Endodermal cell (in vitro differentiated cells): ENCODE measurements around the gene NKRF. TPM values are rescaled to one million over a fixed set of nuclear protein-coding genes. Genes with fewer than 3 reads are reported as not detected.

Experiments used
- DNase-seq: peaks from one replicate; pipeline ENCODE4 v3.0.0-alpha.2; 2017
- H3K27ac ChIP-seq: 2 replicates; pipeline ENCODE4 v1.5.1; 2013; ENCODE audit warnings: mild to moderate bottlenecking, low read depth, low read length, moderate library complexity
- H3K27me3 ChIP-seq: 2 replicates; pipeline ENCODE4 v1.6.1; 2013; ENCODE audit warnings: mild to moderate bottlenecking, low read length, moderate library complexity; ENCODE audit not compliant: insufficient read depth, control insufficient read depth, poor library complexity, severe bottlenecking
- H3K36me3 ChIP-seq: 2 replicates; pipeline ENCODE4 v1.7.0; 2013; ENCODE audit warnings: mild to moderate bottlenecking, low read length, moderate library complexity; ENCODE audit not compliant: control insufficient read depth, insufficient read depth
- H3K4me1 ChIP-seq: one replicate; pipeline ENCODE4 v1.7.0; 2013; ENCODE audit warnings: low read length; ENCODE audit not compliant: control insufficient read depth, insufficient read depth
- H3K4me3 ChIP-seq: 2 replicates; pipeline ENCODE4 v1.5.1; 2013; ENCODE audit warnings: mild to moderate bottlenecking, low read length, moderate library complexity
- H3K9ac ChIP-seq: 2 replicates; pipeline ENCODE4 v1.6.1; 2013; ENCODE audit warnings: mild to moderate bottlenecking, low read length, moderate library complexity; ENCODE audit not compliant: poor library complexity, severe bottlenecking; ENCODE audit errors: extremely low read depth
- H3K9me3 ChIP-seq: 2 replicates; pipeline ENCODE4 v1.6.1; 2013; ENCODE audit warnings: mild to moderate bottlenecking, low read length, moderate library complexity; ENCODE audit not compliant: control insufficient read depth
- H3K27ac Mint-ChIP-seq: 2 replicates; pipeline ENCODE4 v1.8.0; 2020; ENCODE audit warnings: mixed read lengths
- H3K27me3 Mint-ChIP-seq: 2 replicates; pipeline ENCODE4 v1.8.0; 2021; ENCODE audit warnings: mild to moderate bottlenecking, mixed read lengths; ENCODE audit not compliant: insufficient read depth
- H3K36me3 Mint-ChIP-seq: 2 replicates; pipeline ENCODE4 v1.8.0; 2020; ENCODE audit warnings: low read depth, mixed read lengths
- H3K4me1 Mint-ChIP-seq: 2 replicates; pipeline ENCODE4 v1.8.0; 2020; ENCODE audit warnings: mixed read lengths
- H3K4me3 Mint-ChIP-seq: 2 replicates; pipeline ENCODE4 v1.8.0; 2020; ENCODE audit warnings: mild to moderate bottlenecking, moderate library complexity, mixed read lengths
- H3K9me3 Mint-ChIP-seq: 2 replicates; pipeline ENCODE4 v1.8.0; 2020; ENCODE audit warnings: mild to moderate bottlenecking, mixed read lengths
- CTCF ChIP-seq: fragments of 200-600 bp; sonication (generic); conservative IDR thresholded peaks from 2 replicates; pipeline ENCODE4 v1.5.0; 2021; ENCODE audit warnings: antibody characterized with exemption, mild to moderate bottlenecking
- WGBS, 2 experiments: methylation state at CpG; one replicate each; pipeline versions ENCODE4 v1.1.5 to v1.1.7; 2013; ENCODE audit warnings: missing lambda C conversion rate in 2 of 2, mixed read lengths in 1 of 2; ENCODE audit not compliant: insufficient coverage in 1 of 2, insufficient read length in 1 of 2; 5-methylcytosine and 5-hydroxymethylcytosine counted together
- total RNA-seq, 2 donors: library from RNA; stranded (reverse); fragmentation: NEBNext Ultra II Directional in 1 of 2; extraction: Animal tissue kit (Norgen Biotek cat#: 25700) in 1 of 2; gene quantifications; 2 replicates in 1 of 2; 3 replicates in 1 of 2; pipeline ENCODE4 v1.2.1, GENCODE V29; 2021

NKRF gene
- total RNA-seq, 2 donors from 2014 or later, result 14.3 to 15.8 TPM

DNA sequence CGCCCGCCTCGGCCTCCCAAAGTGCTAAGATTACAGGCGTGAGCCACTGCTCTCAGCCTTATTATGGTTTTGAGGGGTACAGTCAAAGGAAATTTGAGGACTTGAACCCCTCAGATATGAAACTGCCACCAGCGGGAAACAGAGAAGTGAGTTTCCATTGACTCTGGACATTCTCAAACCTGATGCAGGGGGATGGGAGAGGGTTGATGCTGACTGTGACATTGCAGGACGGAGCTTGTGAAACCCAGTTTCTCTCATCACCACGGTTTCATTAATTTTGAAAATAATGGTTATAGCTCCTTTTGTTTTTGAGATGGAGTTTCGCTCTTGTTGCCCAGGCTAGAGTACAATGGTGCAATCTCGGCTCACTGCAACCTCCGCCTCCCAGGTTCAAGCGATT lies 18.2 kb upstream of the NKRF start:
- no peak overlapping the region for H3K4me3 ChIP-seq
- TF ChIP-seq CTCF, result no peak
- H3K27me3 ChIP-seq, result no peaks in the 10 kb centered on the region
- no peaks in the 10 kb centered on the region for H3K36me3 ChIP-seq
- no peak overlapping the region for H3K9ac ChIP-seq
- H3K4me1 ChIP-seq, result no peaks in the 10 kb centered on the region
- Mint-ChIP-seq H3K4me3 (no peak overlapping the region), H3K4me1 (no peaks in the 10 kb centered on the region), H3K27me3 (no peaks in the 10 kb centered on the region), H3K36me3 (no peaks in the 10 kb centered on the region), H3K9me3 (peaks cover 57% of the 10 kb centered on the region), H3K27ac (no peak overlapping the region)
- no peak overlapping the region for H3K27ac ChIP-seq
- no peak for DNase-seq
- H3K9me3 ChIP-seq, result no peaks in the 10 kb centered on the region
- WGBS, 2 experiments, result 98 to 100% methylated on average over 5 to 11 of the region's 11 CpGs

GRCh38 chrX:119622356-119623232 lies 16.4 kb upstream of the NKRF start:
- Histone ChIP-seq H3K36me3 (no peaks in the 10 kb centered on the region), H3K27me3 (no peaks in the 10 kb centered on the region), H3K9me3 (no peaks in the 10 kb centered on the region), H3K27ac (no peak overlapping the region), H3K4me1 (no peaks in the 10 kb centered on the region), H3K9ac (no peak overlapping the region), H3K4me3 (no peak overlapping the region)
- Mint-ChIP-seq H3K27ac (no peak overlapping the region), H3K4me3 (no peak overlapping the region), H3K27me3 (no peaks in the 10 kb centered on the region), H3K36me3 (no peaks in the 10 kb centered on the region), H3K4me1 (no peaks in the 10 kb centered on the region), H3K9me3 (peaks cover 60% of the 10 kb centered on the region)
- DNase-seq, result no peak
- TF ChIP-seq CTCF, result no peak
- WGBS, 2 experiments, result 85 to 100% methylated on average over 1 to 8 of the region's 9 CpGs

DNA sequence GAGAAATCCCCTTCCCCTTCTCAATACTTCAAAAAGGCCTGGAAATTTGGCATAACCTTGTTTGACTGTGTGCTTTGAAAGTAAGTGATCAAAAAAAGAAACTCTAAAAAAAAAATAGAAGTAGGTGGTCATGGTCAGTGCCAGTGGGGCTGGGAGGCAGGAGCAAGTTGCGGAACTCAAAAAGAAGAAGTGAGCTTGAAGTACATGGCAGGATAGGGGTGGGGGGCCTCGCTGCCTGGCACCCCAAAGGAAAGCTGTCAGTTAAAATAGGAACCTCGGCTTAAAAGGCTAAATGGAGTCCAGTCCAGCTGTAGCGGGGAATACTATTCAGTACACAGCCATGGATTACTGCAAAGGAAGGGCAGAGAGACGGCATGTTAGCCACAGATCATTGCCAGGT lies 12.2 kb upstream of the NKRF start:
- peaks cover 47% of the 10 kb centered on the region for H3K9me3 Mint-ChIP-seq
- no peak for DNase-seq
- 94 to 100% methylated on average over 3 to 5 of the region's 5 CpGs for WGBS, 2 experiments

More for the DNA sequence above, 12.2 kb upstream of the NKRF start:
- Histone ChIP-seq H3K4me3 (no peak overlapping the region), H3K9me3 (no peaks in the 10 kb centered on the region), H3K27me3 (no peaks in the 10 kb centered on the region), H3K4me1 (no peaks in the 10 kb centered on the region), H3K27ac (no peak overlapping the region), H3K9ac (no peak overlapping the region), H3K36me3 (no peaks in the 10 kb centered on the region)
- no peak for TF ChIP-seq CTCF
- H3K27me3 Mint-ChIP-seq, result peaks cover 2% of the 10 kb centered on the region
- H3K27ac Mint-ChIP-seq, result no peak overlapping the region
- H3K4me1 Mint-ChIP-seq, result no peaks in the 10 kb centered on the region
- H3K36me3 Mint-ChIP-seq, result no peaks in the 10 kb centered on the region
- H3K4me3 Mint-ChIP-seq, result no peak overlapping the region
